CD4-positive, alpha-beta T cell treated with Interleukin-10 for 1 hour (primary cell): ENCODE measurements around the gene CSF1R.
A peak's percentile ranks its signal among the peaks of the same experiment; 100 is the strongest.
"Not testable (repeated sequence)": the region's sequence is repeated elsewhere in the genome, so short reads cannot be mapped to it uniquely, and the experiment has no call there.

ENCODE experiments used
- DNase-seq: peaks from one replicate; pipeline ENCODE4 v3.0.0-alpha.2; 2020

Gene CSF1R

DNA sequence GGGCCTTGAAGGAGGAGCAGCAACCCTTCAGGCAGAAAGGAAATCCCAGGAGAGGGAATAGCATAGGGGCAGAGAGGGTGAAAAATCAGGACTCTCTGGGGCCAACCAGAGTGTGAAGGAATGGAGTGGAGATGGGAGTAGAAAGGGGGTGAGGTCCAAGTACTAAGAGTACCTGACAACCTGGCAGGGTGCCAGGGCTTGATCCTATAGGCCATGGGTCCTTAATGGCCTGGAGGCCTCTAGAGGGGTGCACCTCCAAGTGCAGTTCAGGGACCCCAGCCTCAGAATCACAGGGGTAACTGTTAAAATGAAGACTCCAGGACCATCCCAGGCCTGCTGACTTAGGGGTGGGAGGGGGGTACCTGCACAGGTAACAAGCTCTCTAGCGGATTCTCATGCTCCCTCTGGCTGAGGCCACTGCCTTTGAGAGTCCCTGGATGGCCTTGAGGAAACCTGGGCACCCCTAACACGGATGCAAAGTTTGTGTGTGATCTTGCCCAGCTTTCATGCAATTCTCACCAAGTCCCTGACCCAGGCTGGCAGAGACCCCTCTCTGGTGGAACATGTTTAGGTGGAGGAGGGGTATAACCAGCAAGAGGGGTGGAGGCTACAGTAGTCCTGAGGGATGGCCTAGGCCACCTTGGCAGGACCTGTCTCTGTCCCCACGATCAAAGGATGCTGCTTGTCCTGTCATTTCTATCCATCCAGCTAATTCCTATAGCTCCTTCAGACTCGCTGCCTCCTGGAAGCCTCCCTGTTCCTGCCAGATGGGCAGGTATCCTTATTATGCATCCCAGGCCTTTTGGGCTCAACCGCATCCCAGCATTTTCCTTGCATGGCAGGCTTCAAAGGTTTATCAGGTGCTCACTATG is 17.6 kb upstream of the CSF1R start:
- DNase-seq = no peak

DNA sequence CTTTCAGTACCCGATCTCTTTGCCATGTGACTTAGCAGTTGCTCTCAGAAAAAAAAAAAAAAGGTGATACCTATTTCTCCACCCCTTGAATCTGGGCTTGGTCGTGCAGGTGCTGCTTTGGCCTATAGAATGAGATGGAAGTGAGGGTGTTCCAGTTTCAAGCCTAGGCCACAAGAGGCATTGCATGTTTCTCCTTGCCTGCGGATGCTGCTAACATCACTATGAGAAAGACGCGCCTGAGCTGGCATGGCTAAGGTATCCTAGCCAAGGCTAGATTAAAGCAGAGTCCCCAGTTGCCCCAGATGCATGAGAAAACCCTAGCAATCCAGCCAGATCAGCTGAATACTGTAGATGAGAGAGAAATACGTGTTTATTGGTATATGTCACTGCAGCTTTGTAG is 14.7 kb upstream of the CSF1R start:
- no peak for DNase-seq

DNA sequence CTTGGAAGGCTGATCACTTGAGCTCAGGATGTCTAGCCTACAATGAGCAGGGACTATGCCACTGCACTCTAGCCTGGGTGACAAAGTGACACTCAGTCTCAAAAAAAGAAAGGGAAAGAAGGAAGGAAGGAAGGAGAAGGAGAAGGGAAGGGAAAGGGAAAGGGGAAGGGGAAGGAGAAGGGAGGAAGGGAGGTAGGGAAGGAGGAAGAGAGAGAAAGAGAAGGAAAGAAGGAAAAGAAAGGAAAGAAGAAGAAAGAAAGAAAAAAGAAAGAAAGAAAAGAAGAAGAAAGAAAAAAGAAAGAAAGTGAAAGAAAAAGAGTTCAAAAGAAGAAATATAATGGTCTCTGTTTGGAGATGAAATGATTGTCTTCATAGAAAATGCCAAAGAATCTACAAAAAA is 10.8 kb upstream of the CSF1R start:
- no peak for DNase-seq

DNA sequence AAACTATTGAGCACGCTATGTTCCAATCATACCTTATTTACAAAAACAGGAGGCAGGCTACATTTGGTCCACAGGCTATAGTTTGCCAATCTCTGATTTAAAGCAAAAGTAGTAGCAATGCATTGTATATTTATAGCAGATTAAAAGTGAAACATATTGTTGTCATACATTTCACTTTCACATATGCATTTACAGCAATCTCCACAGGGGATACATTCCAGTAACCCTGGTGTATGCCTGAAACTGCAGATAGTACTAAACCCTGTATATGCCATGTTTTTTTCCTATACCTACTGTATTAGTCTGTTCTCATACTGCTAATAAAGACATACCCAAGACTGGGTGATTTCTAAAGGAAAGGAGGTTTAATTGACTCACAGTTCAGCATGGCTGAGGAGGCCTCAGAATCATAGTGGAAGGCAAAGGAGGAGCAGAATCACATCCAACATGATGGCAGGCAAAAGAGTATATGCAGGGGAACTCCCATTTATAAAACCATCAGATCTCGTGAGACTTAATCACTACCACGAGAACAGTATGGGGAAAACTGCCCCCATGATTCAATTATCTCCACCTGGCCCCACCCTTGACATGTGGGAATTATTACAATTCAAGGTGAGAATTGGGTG is 5.9 kb upstream of the CSF1R start:
- no peak for DNase-seq

DNA sequence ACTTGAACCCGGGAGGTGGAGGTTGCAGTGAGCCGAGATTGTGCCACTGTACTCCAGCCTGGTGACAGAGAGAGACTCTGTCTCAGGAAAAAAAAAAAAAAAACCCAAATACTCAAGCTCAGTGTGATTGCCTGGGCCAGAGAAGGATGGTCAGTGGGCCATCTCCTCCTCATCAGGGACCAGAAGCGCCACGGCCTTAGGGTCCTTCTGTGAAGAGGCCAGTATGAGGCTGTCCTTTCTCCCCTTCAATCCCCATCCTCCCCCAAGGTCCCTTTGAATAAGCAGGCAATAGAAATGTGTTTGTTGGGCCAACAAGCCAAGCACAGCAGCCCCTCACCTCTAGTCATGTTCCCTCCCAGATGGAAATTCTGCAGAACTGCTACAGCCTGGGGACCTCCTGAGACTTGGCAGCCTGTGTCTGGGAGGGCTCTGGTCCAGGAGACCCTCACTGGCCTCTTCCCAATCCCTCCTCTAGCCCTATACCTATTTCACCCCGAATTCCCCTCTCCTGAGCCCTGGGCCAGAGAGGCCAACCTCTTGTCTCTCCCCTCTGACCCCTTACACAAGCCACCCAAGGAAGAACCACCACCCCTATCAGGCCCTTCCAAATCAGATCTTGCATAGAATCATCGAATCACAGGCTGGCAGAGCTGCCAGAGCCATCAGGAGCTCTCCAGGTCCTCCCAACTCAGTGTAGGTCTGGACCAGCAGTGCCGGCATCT is 1.0 kb downstream of the CSF1R start:
- DNase-seq = no peak

DNA sequence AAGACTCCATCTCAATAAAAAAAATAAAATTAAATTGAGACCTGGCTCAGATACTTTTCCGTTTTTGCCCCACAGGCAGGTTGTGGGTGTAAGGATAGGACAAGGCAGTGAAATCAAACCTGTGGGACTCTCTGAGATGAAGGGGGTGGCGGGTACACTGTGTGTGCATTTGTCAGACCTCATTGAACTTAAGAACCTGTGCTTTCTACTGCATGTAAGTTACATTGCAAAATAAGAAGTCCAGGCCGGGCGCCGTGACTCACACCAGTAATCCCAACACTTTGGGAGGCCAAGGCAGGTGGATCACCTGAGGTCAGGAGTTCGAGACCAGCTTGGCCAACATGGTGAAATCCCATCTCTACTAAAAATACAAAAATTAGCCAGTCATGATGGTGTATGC is 1.6 kb downstream of the CSF1R start:
- not testable (repeated sequence) for DNase-seq

DNA sequence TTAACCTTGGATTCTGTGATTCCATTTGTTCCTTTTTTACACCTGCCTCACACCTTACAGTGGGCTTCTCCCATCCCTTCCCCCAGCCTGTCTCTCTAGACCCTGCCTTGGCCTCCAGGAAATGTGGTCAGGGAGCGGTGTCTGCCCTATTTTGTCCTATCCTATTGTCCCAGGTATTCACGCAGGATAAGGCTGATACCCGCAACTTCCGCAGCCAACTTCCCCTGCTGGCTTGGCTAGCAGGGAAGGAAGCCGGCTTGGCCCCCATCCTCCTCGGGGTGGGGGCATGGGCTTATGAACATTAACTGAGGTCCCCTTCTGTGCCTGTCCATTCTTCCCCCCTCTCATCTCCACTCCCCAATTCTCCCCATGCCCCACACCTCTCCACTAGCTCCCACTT is 3.5 kb downstream of the CSF1R start:
- DNase-seq = no peak

DNA sequence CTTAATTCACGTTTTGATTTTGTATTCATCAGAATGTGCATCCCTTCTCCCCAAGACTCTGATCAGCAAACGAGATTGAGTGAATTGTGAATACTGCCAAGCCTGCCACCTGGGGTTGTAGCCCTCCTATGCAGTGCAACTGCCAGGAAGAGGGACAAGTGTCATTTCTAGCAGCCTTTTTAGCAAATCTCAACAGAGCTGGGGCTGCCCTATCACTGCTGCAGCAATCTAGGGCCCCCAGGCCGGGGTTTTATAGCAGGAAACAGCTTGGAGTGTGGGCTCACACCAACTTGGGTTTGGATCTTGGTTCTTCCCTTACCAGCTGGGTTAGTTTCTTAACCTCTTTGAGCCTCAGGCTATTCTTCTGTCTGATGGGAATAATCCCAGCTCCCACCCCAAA is 4.0 kb downstream of the CSF1R start:
- no peak for DNase-seq

DNA sequence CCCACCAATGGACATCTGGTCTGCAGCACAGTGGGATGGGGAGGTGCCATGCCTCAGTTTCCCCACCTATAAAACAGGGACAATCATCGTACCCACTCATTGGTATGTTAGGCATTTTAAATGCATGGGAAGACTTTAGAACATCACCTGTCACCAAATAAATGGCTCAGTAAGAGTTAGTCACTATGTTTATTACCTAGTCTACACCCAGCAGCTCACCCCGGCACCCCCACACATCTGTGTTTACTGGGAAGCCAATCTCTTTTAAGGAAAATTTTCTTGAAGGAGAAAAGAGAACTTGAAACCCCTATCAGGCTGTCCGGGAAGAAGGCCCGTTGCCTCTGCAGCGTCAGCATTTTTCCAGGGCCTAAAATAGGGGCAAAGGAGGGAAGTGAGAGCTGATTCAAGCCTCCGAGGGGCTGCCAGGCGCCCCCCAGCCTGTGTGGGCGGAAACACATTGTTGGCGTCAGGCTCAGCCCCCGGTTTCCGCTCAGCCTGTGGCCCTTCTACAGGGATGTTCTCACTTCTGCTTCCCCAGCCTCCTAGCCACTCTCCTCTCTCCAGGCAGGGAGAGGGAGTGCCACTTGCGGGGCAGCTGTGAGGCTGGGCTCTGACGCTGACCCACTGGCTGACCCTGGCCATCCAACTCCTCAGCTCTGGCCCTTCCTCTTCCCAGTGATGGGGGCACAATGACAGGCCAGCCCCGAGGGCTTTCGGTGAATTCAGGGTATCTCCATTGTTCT is 4.6 kb downstream of the CSF1R start:
- peak; percentile 14 for DNase-seq

DNA sequence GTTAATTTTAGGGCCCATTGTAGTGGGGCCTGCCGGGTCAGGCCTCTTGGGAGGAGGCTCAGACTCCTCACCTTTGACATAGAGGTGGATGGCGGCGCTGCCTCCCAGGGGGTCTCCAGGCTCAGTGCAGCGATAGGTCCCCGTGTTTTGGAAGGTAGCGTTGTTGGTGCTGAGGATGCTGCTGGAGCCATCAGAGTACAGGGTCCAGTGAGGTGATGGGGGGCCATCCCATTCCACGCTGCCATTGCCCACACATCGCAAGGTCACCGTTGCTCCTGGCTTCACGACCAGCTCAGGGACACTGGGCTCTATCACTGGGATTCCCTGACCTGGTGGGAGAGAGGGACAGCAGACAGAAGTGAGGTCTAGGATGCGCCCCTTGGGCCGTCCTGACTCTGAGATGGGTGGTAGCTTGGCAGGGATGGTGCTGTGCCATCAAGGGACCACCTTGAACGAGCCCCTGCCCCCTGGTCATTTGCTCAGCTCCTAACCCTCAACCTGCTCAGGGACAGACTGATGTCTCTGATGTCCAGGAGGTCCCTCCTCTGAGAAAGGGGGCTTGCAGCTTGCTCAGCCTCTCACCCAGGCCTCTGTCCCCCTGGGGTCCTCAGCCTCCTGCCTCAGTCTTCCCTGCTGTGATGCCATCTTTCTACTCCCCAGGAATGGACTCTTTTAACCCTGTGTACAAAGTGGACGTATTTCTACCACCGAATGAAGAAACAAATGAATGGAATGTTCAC is 5.5 kb downstream of the CSF1R start:
- DNase-seq = no peak

DNA sequence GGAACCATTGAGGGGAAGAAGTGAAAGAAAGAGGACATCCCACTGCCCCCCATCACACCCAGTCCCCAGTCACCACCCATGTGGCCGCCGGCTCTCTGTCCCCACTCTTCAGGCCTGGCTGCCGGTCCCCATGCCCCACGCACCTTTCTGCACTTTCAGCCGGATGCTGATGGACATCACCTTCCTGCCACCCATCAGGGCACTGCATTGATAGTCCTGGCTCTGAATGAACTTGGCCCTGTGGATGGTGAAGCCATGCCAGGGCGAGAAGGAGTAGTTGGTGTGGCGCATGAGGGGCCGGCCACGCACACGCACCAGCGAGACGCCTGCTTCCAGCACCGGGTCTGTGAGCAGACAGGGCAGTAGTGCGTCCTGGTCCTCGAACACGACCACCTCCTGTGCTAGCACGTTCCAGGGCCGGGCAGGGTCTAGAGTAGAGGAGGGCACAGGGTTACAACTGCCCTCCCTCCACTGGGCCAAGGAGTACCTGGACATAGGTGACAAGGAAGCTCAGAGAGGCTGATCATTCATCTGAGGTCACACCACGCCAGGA is 6.4 kb downstream of the CSF1R start:
- DNase-seq = no peak

DNA sequence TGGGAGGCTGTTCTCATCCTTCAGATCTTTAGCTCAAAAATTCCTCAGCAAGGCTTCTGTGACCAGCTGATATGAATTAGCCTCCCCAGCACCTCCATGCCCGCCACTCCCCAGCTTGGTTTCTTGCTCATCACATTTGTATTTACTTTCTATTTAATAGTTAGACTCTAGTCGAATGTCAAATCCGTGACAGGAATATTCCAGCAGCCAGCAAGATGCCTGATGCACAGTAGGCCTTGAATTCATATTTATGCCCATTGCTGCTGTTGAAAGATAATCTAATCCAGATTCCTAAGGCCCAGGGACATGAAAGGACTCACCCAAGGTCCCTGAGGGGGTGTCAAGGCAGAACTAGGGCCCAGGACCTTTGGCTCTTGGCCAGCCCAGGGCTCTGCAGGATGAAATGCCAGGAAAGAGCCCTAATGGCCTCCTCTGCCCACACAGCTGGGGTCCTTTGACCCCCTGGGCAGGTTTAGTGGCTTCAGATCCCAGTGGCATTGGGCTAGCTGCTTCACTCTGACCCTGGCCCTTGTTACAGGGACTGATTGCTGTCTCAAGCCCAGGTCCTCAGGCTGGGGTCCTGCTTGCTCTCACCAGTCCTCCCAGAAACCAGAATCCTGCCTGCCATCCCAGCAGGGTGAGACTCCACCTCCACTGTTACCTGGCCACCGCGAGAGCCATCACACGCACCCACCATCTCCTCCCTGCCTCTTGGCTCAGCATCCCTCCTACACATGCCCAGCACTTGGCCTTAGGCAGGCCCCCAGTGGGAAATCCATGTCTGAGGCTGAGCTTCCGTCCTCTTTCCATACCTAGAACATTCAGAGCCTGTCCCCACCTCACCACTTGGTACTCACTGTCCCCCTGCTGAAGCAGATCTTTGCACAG is 7.3 kb downstream of the CSF1R start:
- DNase-seq = no peak

DNA sequence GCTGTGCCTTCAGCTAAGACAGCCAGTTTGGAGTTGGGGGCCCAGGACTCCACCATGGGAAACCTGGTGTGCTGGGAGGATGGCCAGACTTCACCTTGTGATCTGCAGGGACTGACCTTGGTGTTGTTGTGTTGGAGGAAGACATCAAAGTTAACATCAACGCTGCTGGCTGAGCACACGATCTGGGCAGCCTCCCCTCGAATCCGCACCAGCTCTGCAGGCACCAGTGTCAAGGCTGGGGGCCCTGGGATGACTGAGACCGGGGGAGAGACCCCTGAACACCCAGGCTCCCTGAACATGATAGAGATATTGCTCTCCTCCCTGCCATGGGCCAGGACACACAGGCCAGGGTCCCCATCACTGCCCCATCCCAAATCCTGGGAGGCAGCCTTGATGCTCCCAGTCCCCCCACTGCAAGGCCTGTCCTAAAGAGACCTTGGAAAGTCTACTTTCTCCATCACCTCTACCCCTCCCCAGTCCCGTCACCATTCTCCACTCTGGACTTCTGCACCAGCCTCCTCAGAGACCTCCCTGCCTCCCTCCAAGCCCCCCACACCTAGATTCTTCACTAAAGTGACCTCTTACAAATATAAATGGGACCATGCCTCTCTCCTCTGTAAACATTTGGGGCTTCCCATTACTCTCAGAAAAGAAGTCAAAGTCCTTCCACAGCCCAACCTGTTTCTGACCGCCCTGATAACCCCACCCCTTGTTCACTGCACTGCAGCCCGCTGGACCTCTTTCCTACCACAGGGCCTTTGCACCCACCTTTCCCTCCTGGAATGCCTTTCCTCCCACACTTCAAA is 8.2 kb downstream of the CSF1R start:
- no peak for DNase-seq

DNA sequence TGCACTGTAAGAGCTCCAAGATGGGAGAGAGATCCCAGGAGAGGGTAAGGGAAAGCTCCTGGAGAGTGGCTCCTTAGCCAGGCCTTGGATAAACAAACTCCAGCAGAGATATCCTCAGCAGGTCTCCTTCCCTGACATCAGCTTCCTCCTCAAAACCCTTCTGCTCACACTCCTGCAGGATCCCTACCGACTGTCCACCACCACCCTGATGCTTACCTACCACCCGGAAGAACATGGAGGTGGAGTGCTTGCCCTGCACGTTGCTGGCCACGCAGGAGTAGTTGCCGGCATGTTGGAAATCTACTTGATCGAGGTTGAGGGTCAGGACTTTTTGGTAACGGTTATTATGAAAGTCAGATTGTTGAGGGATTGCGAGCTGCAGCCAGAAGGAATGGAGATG is 9.3 kb downstream of the CSF1R start:
- DNase-seq = no peak

DNA sequence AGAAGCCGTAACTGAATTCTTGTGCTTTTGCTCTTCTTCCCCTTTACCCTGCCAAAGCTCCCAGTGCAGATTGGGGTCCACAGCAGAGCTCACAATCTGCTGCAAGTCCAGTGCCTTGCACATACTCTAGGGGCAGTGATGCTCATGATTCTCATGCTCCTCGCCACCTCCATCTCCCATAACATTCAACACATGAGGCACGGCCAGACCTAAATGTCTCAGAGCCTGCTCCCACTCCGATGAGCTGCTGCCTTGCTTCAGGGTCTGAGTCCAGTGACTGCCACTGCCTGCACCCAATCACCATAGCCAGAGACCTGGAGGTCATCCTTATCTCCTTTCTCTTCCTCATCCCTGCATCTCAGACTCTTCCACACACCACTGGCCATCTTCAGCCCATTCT is 10.5 kb downstream of the CSF1R start:
- no peak for DNase-seq

DNA sequence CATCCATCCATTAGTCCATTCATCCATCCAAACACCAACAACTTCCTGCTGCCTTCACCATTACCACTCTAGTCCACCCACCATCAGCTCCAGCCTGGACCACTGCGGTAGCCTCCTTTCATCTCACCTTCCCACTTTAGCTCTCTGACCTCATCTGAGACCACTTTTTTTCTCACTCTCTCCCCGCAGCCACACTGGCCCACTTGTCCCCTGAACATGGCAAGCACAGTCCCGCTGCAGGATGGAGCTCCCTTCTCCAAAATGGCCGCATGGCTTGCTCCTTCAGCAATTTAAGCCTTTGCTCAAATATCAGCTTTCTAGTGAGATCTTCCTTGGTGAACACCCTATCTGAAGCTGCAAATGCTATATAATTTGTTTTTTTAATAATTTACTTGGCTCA is 11.1 kb downstream of the CSF1R start:
- DNase-seq = no peak

DNA sequence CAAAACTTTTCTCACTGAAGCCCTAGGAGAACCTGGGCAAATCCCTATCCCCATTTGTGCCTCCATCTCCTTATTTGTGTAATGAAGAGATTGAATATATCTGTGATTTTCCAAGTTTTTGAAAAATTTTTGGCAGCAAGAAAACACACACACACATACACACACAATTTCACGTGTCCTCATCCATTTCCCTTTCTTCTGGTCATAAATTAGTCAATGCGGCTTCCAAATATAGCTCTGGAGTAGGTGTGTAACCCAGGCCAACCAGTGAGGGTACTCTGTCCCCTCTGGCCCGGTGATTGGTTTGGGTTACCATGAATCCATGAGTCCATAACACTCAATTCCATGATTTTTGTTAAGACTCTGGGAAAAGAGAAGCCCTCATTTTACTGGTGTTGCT is 12.7 kb downstream of the CSF1R start:
- no peak for DNase-seq

DNA sequence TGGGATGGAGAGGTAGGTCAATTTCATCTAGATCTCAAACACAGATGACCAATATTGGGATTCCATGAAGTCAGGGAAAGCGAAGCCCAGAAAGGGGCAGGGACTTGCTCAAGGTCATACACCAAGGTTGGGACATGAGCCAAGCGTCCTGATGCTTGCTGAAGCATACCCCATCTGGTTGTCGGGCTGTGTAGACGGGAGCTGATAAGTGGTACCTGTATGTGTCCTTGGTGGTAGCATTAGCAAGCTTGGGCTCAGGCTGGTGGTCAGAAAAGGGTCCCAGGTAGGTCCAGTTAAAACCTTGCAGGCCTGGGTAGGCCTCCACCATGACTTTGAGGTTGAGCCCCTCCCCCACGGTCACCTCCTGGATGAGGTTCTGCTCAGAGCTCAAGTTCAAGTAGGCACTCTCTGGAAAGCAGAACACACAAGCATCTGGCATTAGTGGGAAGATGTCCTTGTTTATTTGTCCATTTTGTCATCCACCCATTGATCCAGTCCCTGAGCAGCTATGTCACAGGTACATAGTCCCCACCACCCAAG is 13.2 kb downstream of the CSF1R start:
- DNase-seq = no peak

DNA sequence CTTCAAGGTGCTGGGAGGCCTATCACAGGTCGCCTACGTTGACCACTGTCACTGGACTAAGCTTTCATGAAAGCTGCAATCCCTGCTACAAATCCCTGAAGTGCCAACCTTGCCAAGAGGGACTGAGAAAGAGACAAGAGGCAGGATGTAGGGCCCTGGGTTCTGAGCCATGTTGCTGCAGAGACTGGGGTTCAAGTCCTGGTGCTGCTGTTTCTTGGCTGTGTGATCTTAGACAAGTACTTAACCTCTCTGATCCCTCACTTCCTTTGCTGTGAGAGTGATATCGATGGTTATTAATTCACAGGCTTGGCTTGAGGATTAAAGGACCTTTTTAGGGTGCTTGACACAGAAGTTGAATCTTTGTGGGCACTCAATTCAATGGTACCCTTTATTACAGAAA is 15.5 kb downstream of the CSF1R start:
- no peak for DNase-seq
